Ecto neural progenitor cell (in vitro differentiated cells): Measurements from ENCODE around the gene UGT2B11.
"Not testable (repeated sequence)": the region's sequence is repeated elsewhere in the genome, so short reads cannot be mapped to it uniquely, and the experiment has no call there.

Experiments used
- DNase-seq: peaks from one replicate; pipeline ENCODE4 v3.0.0-alpha.2; 2018; ENCODE audit warnings: low spot score

The UGT2B11 gene

DNA sequence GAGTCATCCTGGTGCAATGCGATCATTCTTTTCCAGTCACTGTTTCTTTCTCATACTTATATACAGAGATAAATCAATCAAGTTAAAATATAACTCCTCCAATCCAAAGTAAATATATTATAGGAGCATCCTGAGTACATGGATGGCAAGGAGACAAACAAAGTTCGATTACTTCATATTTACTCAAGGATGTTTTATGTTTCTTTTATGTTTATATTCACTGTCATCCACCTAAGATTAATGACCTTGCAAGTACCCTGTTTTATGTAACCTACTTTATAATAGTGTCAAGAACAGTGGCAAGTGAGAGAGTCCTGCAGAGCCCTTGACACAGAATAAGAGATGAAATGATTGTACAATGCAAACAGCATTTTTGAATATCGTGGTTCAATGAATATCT is at the start of gene UGT2B11:
Gene UGT2B11, minus strand, starts transcription at position 33 of the 400 bp plus-strand sequence. Its CDS starts 26 bp downstream, at position 7.
- no peak for DNase-seq

DNA sequence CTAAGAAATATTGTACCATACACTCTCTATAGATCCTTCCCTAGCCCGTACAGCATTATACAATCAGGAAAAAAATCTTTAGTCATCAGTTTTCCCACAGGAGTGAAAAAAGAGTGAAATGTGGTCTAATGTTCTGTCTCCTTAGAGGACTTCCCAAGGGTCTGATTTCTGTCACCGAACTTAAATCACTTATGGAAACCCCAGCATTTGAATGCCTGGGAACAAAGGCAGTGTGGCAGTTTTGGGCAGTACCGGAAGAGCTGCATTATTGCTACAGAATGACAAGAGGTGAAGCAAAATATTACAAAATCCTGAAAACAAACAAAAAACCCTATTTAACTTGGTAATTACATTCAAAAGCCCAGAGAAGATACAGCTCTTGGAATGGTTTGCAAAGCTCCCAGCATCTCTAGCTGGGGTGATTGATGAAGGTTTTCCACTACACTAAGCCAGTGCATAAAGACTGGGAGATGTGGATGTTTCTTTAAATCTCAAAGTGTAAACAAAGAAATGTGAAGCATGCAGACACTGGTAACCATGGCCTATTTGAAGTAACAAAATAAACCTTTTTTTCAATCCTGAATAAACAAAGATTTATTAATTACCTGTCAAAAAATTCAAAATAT is 38.7 kb upstream of the UGT2B11 start:
- DNase-seq: not testable (repeated sequence)

DNA sequence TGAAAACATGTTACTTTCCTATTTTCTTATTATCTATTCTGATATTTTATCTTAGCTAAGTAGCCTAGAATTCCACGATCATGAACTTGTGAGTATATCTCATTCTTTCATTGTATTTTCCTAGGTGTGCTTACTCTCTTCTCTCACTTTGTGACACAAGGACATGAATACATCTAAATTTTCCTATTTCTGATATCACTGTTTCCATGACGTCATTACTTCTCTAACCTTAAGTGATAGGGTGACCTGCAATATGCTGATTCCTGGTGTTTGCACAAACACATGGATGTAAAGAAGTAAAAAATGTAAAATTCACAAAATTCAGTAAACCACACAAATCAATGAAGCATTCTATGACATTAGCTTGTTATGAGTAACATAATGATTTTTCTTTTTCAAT is 36.3 kb upstream of the UGT2B11 start:
- DNase-seq: not testable (repeated sequence)

DNA sequence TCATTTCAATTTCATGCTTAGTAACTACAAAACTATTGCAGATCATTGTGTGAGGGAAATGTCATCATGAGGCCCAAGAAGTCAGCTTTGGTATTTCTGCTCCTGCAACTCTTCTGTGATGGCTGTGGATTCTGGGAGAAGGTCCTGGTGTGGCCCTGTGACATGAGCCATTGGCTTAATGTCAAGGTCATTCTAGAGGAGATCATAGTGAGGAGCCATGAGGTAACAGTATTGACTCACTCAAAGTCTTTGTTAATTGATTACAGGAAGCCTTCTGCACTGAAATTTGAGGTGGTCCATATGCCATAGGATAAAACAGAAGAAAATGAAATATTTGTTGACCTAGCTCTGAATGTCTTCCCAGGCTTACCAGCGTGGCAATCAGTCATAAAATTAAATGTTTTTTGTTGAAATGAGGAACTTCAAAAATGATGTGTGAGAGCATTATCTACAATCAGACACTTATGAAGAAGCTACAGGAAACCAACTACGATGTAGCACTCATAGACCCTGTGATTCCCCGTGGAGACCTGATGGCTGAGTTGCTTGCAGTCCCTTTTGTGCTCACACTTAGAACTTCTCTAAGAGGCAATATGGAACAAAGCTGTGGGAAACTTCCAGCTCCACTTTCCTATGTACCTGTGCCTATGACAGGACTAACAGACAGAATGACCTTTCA is 28.2 kb upstream of the UGT2B11 start:
- not testable (repeated sequence) for DNase-seq

DNA sequence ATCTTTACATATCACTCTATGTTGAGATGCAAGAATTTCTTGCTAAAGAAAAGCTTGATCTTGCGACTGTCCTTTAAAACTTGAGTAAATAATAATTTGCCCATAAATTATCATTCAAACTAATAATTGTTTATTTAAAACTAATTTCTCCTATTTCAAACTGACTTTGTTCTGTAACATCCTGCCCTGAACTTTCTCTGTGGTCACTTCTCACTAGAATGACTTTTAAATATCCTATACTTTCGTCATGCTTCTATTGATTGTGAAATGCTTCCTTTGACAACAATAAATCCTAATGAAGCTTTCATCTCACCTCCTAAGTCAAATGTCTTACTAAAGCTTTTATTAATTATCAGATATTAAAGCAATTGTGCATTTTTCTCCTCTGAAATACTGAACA is 27.2 kb upstream of the UGT2B11 start:
- DNase-seq: not testable (repeated sequence)

DNA sequence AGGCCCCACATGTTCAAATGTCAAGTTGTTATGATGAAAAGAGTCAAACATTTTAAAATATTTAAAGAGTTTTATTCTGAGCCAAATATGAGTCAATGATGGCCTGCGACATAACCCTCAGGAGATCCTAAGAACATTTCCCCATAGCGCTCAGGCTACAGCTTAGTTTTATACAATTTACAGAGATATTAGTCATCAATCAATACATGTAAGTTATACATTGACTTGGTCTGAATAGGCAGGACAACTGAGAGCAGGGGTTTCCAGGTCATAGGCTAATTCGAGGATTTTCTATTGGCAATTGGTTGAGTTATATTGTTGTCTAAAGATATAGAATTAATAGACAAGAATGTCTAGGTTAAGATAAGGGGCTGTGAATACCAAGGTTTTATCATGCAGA is 26.2 kb upstream of the UGT2B11 start:
- DNase-seq: not testable (repeated sequence)

DNA sequence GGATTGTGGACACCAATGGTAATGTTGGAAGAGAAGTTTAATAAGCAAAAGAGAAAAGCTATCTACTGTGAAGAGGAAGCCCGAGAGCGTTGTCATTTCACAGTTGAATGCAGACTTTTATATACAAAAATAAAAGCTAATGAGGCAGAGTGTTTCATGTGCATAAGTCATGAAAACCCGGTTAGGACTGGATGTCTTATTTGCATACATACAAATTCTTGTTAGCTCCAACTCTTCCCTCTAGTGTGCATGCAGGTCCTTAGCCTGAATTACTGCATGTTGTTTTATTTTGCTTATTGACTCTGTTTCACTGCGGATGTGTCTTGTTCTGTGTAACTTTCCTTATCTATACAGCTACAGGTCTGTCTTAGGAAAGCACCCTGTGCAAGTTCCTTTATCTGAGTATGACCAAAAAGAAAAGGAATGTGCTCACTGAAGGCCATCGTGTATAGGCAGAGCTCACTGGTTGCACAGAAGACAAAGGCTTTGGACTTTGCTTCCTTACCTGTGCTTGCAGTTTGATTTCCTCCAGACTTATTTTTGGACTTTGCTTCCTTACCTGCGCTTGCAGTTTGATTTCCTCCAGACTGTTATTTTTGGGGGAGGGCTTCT is 25.1 kb upstream of the UGT2B11 start:
- DNase-seq: no peak

DNA sequence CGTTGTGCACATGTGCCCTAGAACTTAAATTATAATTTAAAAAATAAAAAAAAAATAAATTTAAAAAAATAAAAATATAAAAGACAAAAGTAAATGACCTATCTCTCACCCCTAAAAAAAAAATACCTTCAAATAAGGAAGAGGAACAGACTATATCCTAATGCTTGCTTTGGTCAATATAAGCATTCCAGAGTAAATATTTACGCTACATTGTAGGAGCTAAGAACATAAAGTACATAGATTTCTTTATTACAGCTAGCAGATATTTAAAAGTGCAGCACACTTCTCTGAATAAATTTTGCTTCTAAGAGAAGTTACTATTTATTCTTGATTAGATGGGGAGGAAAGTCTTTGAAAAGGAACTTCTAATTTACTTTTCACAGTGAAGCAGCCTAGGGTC is 24.5 kb upstream of the UGT2B11 start:
- no peak for DNase-seq

DNA sequence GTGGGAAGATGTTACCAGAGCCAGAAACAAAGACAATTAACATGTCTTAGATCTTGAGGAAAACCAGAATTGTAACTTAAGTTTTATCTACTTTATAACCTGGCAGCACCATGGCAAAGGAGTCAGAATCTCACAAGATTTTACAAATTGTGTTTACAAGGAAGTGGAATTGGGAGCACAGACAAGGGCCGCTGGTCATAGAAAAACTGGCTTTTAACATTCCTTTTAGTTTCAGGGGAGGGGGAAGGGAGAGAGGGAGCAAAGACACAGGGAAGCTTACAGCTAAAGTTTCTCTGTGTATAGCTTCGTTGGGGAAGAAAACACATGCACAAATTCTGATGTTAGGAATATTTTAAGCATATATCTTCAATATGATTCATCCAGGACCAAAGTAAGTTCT is 10.3 kb upstream of the UGT2B11 start:
- DNase-seq: no peak

DNA sequence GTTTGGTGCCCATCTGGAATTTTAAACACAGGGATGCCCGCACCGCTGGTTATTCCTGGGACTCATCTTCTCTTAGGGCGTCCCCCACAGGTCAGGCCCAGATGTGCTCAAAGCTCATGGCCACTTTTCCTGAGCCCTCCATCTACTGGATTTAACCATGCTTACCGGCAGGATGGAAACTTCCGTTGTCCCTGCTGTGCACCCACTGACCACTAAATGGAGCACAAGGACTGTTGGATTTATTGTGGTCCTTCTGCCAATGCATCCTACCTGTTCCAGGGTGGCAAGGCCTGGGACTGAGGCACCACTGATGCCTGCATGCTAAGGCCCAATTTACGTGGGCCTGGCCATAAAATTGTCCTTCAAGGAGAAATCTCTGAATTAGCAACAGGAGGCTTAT is 8.7 kb upstream of the UGT2B11 start:
- not testable (repeated sequence) for DNase-seq

DNA sequence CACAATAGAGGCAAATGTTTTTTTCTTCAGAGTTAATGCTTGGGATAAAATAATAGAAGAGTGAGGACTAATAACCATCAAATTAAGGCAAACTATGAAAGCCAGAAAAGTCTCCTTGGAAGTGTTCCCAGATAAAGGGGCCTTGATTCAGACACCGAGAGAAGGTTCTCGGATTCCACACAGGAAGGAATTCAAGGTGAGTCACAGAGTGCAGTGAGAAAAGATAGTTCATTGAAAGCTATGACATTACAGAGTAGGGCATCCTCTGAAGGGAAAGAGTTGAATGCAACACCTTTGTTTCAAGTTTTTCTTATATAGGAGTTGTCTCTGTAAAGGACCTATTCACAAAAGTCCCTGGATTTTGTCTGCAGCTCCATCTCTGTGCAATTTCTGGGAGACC is 3.9 kb upstream of the UGT2B11 start:
- DNase-seq: not testable (repeated sequence)

DNA sequence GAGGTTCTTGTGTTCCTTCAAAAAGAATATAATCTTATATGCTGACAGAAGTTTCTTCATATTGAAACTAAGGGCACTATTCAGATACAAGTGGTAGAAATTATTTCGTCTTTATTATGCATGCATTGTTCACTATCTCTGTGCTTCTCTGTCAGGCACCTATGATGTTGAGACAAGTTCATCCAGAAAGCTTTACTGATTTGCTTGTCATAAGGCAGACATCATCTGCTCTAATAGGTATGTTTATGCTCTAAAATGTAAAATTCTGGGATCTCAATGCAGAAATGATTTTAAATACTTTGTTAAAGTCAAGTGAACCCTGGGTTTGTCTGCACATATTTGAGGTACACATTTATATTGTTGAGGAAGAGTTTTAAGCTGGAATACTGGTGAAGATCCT is 3.6 kb downstream of the UGT2B11 start:
- no peak for DNase-seq

DNA sequence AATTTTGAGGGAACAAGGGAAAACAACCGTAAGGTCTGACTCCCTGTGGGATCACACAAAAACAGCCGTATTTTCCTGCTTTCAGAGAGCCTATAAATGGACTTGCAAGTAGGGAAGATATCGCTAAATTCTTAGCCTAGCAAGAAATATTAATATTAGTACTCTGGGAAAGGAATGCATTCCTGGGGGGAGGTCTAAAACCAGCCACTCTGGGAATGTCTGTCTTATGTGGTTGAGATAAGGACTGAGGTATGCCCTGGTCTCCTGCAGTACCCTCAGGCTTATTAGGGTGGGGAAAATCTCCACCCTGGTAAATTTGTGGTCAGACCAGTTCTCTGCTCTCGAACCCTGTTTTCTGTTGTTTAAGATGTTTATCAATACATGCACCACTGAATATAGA is 16.0 kb downstream of the UGT2B11 start:
- DNase-seq: not testable (repeated sequence)

DNA sequence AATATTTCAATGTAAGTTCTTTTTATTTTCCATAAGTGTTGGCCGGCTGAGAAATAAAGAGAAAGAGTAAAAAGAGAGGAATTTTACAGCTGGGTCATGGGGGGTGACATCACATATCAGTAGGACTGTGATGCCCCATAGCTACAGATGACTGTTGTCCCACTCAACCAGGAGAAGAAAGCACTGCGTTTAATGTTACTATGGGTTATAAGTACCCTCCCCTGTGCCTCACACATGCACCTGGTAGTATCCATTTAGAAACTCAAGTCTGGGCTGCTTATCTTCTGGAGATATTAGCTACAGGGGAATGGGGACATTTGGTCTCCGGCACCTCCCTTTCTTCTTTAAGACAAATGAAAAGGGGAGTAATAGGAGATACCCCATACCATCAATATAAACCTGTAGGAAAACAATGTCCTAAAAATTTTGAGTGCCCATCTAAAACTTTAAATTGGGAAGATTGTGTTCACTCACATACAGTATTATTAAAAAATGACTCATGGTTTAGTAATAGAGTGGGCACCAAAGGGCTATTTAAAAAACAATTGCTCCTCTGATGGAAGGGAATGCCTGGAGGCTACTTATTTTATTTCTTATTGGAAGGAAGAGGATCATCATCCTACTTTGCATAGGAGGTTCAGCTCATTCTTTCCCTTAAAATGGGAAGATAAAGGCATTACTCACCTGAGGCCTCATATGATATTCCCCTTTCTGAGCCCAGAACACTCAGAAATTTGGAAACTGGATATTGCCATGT is 18.2 kb downstream of the UGT2B11 start:
- DNase-seq: no peak

DNA sequence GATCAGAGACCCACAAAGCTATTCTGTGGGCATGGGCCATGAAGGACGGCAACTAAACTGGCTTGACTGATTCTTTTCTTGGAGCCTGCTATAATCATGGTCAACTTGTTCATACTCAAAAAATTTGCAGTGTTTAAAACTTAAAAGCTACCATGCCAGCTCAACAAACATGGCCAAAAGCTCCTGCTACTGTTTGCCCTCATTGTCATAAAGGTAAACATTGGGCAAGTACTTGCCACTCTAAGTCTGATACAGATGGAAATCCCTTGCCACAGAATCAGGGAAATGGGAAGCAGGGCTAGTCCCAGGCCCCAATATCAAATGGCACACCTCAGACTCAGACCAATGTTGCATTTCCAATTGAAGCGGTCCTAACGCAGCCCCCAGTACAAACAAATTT is 20.4 kb downstream of the UGT2B11 start:
- DNase-seq: no peak

DNA sequence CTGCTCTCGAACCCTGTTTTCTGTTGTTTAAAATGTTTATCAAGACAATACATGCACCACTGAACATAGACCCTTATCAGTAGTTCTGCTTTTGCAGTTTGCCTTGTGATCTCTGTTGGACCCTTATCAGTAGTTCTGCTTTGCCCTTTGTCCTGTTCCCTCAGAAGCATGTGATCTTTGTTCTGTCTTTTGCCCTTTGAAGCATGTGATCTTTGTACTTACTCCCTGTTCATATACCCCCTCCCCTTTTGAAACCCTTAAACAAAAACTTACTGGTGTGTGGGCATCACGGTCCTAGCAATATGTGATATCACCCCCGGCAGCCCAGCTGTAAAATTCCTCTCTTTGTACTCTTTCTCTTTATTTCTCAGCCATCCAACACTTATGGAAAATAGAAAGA is 22.6 kb downstream of the UGT2B11 start:
- not testable (repeated sequence) for DNase-seq

DNA sequence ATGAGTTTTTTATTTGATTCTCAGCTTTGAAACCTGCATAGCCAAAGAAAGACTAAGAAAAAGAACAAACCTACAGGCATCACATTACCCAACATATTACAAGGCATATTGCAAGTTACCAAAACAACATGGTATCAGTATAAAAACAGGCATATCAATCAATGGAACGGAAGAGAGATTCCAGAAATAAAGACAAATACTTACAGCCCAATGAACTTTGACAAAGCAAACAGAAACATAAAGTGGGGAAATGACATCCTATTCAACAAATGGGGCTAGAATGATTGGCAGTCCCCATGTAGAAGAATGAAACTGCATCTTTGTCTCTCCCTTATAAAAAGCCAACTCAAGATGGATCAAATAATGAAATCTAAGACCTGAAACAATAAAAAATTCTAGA is 23.9 kb downstream of the UGT2B11 start:
- not testable (repeated sequence) for DNase-seq

DNA sequence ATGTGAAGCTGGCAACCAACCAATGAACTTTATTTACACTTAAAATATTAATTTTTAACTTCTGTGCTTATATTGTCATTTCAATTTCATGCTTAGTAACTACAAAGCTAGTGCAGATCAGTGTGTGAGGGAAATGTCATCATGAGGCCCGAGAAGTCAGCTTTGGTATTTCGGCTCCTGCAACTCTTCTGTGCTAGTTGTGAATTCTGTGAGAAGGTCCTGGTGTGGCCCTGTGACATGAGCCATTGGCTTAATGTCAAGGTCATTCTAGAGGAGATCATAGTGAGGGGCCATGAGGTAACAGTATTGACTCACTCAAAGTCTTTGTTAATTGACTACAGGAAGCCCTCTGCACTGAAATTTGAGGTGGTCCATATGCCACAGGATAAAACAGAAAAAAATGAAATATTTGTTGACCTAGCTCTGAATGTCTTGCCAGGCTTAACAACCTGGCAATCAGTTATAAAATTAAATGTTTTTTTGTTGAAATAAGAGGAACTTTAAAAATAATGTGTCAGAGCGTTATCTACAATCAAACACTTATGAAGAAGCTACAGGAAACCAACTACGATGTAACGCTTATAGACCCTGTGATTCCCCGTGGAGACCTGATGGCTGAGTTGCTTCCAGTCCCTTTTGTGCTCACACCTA is 32.9 kb downstream of the UGT2B11 start:
- DNase-seq: not testable (repeated sequence)

DNA sequence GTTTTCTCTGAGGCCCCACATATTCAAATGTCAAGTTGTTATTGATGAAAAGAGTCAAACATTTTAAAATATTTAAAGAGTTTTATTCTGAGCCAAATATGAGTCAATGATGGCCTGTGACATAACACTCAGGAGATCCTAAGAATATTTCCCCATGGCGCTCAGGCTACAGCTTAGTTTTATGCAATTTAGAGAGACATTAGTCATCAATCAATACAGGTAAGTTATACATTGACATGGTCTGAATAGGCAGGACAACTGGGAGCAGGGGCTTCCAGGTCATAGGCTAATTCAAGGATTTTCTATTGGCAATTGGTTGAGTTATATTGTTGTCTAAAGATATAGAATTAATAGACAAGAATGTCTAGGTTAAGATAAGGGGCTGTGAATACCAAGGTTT is 34.7 kb downstream of the UGT2B11 start:
- not testable (repeated sequence) for DNase-seq

DNA sequence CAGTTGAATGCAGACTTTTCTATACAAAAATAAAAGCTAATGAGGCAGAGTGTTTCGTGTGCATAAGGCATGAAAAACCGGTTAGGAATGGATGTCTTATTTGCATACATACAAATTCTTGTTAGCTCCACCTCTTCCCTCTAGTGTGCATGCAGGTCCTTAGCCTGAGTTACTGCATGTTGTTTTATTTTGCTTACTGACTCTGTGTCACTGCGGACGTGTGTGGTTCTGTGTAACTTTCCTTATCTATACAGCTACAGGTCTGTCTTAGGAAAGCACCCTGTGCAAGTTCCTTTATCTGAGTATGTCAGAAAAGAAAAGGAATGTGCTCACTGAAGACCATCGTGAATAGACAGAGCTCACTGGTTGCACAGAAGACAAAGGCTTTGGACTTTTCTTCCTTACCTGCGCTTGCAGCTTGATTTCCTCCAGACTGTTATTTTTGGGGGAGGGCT is 35.8 kb downstream of the UGT2B11 start:
- not testable (repeated sequence) for DNase-seq

DNA sequence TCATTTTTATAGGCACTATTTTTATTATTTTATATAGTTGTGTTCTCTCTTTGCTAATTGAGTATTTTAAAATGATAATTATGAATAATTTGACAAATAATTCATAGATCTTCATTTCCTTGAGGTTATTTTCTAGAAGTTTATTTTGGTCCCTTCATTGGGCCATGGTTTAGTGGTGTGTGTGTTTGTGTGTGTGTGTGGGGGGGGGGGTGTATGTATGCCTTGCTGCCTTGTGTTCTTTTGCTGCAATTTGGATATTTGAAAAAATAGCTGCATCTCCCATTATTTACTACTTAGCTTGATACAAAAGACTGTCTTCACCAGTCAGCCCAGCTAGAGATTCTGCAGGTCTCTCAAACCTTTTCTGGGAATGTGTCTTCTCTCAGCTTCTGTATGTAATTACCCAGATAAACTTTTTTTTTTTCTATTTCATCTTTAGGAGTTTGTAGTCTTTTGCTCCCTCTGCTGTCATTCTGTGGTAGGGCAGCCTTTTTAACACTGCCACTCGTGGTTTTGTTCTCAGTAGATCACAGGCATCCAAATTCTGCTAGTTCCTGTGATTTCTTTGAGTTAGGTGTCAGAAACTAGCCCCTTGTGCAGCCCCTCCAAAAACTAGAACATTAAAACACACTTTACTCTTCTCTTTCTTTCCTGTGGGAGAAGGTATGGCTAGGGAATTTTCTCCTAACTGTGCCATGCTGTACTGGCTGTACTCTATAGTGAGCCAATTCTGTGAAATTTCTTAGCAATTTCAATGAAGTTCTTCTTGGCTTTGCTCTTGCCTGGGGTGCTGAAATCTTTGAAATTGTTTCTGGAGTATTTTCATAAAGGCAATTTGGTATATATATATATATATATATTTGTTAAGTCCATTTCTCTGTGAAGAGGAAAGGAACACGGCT is 44.1 kb downstream of the UGT2B11 start:
- peak; percentile 48 for DNase-seq
